KMS-11 (cell line): ENCODE measurements around the gene SLC24A4.

Experiments
- H2AFZ ChIP-seq: fragments of 200-600 bp; sonication (generic); 2 replicates; pipeline ENCODE4 v1.6.1; 2016; ENCODE audit warnings: antibody characterized with exemption, mixed run types, low read depth
- H3K27ac ChIP-seq: fragments of 200-600 bp; sonication (generic); 2 replicates; pipeline ENCODE4 v1.6.1; 2016; ENCODE audit warnings: mild to moderate bottlenecking, mixed run types
- H3K27me3 ChIP-seq: fragments of 200-600 bp; sonication (generic); 2 replicates; pipeline ENCODE4 v1.6.1; 2017; ENCODE audit warnings: mild to moderate bottlenecking, low read depth, mixed run types, moderate library complexity; ENCODE audit not compliant: insufficient read depth
- H3K36me3 ChIP-seq: fragments of 200-600 bp; sonication (generic); 2 replicates; pipeline ENCODE4 v1.6.1; 2017; ENCODE audit warnings: mild to moderate bottlenecking, mixed run types; ENCODE audit not compliant: insufficient read depth
- H3K4me1 ChIP-seq: fragments of 200-600 bp; sonication (generic); 2 replicates; pipeline ENCODE4 v1.6.1; 2016; ENCODE audit warnings: mild to moderate bottlenecking, low read depth, mixed run types; ENCODE audit not compliant: poor library complexity, severe bottlenecking
- H3K4me2 ChIP-seq: fragments of 200-600 bp; sonication (generic); 2 replicates; pipeline ENCODE4 v1.7.0; 2016; ENCODE audit warnings: mild to moderate bottlenecking, mixed run types
- H3K4me3 ChIP-seq: fragments of 200-600 bp; sonication (generic); IDR thresholded peaks from 2 replicates; pipeline ENCODE4 v1.6.1; 2017; ENCODE audit warnings: low read depth, low read length, mixed read lengths; ENCODE audit not compliant: insufficient read depth
- H3K79me2 ChIP-seq: fragments of 200-600 bp; sonication (generic); 2 replicates; pipeline ENCODE4 v1.6.1; 2016; ENCODE audit warnings: low read depth, mixed run types; ENCODE audit not compliant: insufficient read depth
- H3K9ac ChIP-seq: fragments of 200-600 bp; sonication (generic); 2 replicates; pipeline ENCODE4 v1.6.1; 2016; ENCODE audit warnings: mild to moderate bottlenecking, mixed run types
- H4K20me1 ChIP-seq: fragments of 200-600 bp; sonication (generic); 2 replicates; pipeline ENCODE4 v1.6.1; 2016; ENCODE audit warnings: mild to moderate bottlenecking, mixed run types; ENCODE audit not compliant: insufficient read depth
- CTCF ChIP-seq: fragments of 200-600 bp; sonication (generic); conservative IDR thresholded peaks from 2 replicates; pipeline ENCODE4 v1.6.1; 2017; ENCODE audit warnings: low read depth, mild to moderate bottlenecking, antibody characterized with exemption, low read length, moderate library complexity, mixed read lengths

SLC24A4 gene

DNA sequence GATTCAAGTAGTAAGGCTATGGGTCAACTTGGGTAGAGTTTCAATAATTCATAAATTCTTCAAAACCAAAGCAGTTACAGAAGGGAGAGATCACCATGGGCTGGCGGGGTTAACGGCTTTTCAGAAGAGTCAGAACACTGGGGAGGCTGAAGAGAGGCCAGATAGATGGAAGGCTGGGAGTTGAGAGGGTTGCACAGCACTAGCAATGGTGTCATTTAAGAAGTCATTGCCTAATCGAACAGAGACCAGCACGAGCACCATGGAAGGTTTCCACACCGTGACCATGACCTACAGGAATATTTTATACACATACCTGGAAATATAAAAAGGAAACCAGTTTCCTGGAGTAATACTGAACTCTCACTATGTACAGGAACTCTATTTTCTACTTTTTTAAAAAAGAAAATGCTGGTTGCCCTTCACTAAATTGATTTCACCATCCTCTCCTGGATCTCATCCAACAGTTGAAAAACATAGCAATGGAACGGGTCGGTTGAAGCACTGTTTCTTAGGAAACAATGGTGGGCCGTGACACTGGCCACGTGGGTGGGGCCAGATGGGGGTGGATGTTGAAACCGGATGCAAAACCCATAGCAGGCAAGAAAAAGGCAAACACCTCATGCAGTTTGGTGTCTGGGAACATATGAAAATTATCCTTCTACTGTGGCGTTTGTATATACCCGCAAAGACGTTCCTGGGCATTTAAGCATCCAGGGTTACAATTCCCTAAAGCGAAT lies 152.7 kb downstream of the SLC24A4 start:
- Histone ChIP-seq H3K27me3 (no peaks in the 10 kb centered on the region), H3K79me2 (no peaks in the 10 kb centered on the region), H2AFZ (no peak overlapping the region), H3K27ac (no peak overlapping the region), H3K36me3 (no peaks in the 10 kb centered on the region), H3K4me1 (no peaks in the 10 kb centered on the region), H4K20me1 (no peaks in the 10 kb centered on the region), H3K4me2 (no peak overlapping the region), H3K9ac (no peak overlapping the region), H3K4me3 (no peak overlapping the region)
- TF ChIP-seq CTCF, result no peak

DNA sequence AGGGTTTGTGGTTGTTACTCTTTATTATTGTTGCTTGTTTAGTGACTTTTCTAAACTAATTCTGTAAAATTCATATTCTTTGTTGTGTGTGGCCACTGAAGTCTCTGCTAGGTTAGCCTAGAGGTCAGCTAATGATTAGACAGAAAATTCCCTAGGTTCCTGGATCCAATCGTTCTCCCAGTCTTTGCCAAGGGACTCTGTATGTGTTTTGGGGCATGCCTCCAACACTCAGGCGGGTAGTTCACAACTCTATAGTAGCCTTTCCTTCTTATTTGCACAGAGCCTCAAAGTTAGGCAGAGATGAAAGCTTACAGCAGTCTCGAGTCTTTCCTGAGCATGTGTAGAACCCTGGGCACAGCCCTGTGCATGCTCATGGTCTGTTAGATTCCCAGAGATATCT lies 157.9 kb downstream of the SLC24A4 start:
- H3K79me2 ChIP-seq, result no peaks in the 10 kb centered on the region
- no peak for TF ChIP-seq CTCF

DNA sequence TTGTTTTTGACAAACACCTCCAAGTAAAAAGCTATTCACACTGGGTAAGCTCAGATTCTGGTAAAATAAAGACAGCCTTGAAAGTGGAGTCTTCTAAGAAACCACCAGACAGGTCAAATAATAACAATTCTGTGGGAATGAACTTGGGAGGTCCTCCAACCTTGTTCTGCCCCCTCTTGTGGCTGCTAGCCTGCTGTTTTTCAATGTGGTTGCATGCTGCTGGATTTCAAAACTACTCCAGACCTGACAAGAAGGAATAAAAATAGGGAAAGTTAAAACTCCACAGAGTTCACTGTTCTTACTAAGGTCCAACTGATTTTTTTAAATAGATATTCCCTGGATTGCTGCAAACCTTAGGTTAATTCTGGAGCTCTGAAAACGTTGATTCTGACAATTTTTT lies 158.4 kb downstream of the SLC24A4 start:
- H3K4me2 ChIP-seq, result no peak overlapping the region
- no peaks in the 10 kb centered on the region for H3K36me3 ChIP-seq
- H2AFZ ChIP-seq, result no peak overlapping the region
- H3K79me2 ChIP-seq, result no peaks in the 10 kb centered on the region
- H3K27me3 ChIP-seq, result no peaks in the 10 kb centered on the region
- no peak for TF ChIP-seq CTCF
- no peak overlapping the region for H3K4me3 ChIP-seq
- no peaks in the 10 kb centered on the region for H3K4me1 ChIP-seq
- no peak overlapping the region for H3K27ac ChIP-seq
- no peak overlapping the region for H3K9ac ChIP-seq
- H4K20me1 ChIP-seq, result no peaks in the 10 kb centered on the region

More for the DNA sequence above, 157.9 kb downstream of the SLC24A4 start:
- Histone ChIP-seq H3K4me3 (no peak overlapping the region), H4K20me1 (no peaks in the 10 kb centered on the region), H3K4me2 (no peak overlapping the region), H3K27me3 (no peaks in the 10 kb centered on the region), H3K36me3 (no peaks in the 10 kb centered on the region), H3K27ac (no peak overlapping the region), H3K9ac (no peak overlapping the region), H3K4me1 (no peaks in the 10 kb centered on the region), H2AFZ (no peak overlapping the region)

DNA sequence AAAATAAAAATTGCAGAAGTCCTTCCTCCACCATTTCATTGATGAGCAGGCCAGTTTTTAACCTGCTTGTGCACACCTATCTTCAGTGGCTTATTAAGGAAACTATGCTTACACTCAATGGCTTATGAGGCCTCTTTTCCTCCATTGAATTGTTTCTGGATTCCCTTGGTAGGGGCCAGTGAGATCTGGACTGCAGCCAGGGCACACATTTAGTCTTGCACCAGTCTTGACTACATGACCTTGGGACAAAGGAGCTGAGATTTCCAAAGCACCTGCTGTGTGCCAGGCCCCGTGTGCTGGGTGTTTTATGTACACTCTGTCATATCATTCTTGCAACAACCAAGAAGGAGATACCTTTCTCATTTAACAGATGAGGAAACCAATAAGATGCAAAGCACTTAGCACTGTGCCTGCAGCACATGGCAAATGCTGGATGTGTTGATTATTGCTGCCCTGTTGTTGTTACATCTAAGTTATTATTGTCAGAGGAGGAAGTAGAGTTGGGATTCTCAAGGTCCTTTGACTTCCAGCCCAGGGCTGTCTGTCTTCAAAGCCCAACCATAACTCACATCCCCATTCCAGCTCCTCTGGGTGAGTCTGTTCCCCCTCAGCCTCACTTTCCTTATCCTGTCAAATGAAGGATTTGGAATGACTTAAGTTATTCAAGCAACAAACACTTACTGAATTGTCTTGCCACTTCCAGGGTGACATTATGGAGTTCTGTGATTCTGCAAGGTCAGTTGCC lies 159.0 kb downstream of the SLC24A4 start:
- no peak overlapping the region for H3K9ac ChIP-seq
- no peak overlapping the region for H3K4me3 ChIP-seq
- no peak for TF ChIP-seq CTCF
- no peaks in the 10 kb centered on the region for H3K79me2 ChIP-seq
- H4K20me1 ChIP-seq, result no peaks in the 10 kb centered on the region
- no peaks in the 10 kb centered on the region for H3K36me3 ChIP-seq
- no peak overlapping the region for H2AFZ ChIP-seq
- H3K27me3 ChIP-seq, result no peaks in the 10 kb centered on the region
- no peak overlapping the region for H3K4me2 ChIP-seq
- H3K27ac ChIP-seq, result no peak overlapping the region
- H3K4me1 ChIP-seq, result no peaks in the 10 kb centered on the region
